Stomach smooth muscle (tissue), 2 donors: Measurements from ENCODE around the gene LSM7.

Experiments used
- H3K27ac ChIP-seq: one replicate; pipeline ENCODE4 v1.7.0; 2013; ENCODE audit warnings: mild to moderate bottlenecking, low read length, inconsistent platforms
- H3K27me3 ChIP-seq, 2 donors: one replicate each; pipeline ENCODE4 v1.7.0; 2013; ENCODE audit warnings: low read length in 2 of 2; ENCODE audit not compliant: insufficient read depth in 2 of 2, control insufficient read depth in 1 of 2
- H3K36me3 ChIP-seq, 2 donors: one replicate each; pipeline ENCODE4 v1.7.0; 2013; ENCODE audit warnings: low read length in 2 of 2; ENCODE audit not compliant: control insufficient read depth in 2 of 2, insufficient read depth in 2 of 2
- H3K4me1 ChIP-seq: one replicate; pipeline ENCODE4 v1.7.0; 2013; ENCODE audit warnings: low read length; ENCODE audit not compliant: control insufficient read depth, insufficient read depth
- H3K4me3 ChIP-seq, 2 donors: one replicate each; pipeline ENCODE4 v1.7.0; 2013; ENCODE audit warnings: low read length in 2 of 2
- H3K9ac ChIP-seq, 2 donors: one replicate each; pipeline ENCODE4 v1.7.0; 2013; ENCODE audit warnings: low read length in 2 of 2, mild to moderate bottlenecking in 1 of 2
- H3K9me3 ChIP-seq, 2 donors: one replicate each; pipeline ENCODE4 v1.7.0; 2013; ENCODE audit warnings: low read length in 2 of 2; ENCODE audit not compliant: control insufficient read depth in 2 of 2
- donor health status: healthy.
- donor health status: Pancreatic carcinoma.

LSM7 gene

GRCh38 chr19:2330255-2330631, 1.9 kb upstream of the LSM7 start:
- Histone ChIP-seq H3K4me3 (no peak overlapping the region), H3K36me3 (peaks cover 0 to 6% of the 10 kb centered on the region in 2 donors), H3K9ac (no peak overlapping the region), H3K4me1 (peaks cover 48% of the 10 kb centered on the region), H3K27ac (no peak overlapping the region), H3K9me3 (no peaks in the 10 kb centered on the region), H3K27me3 (no peaks in the 10 kb centered on the region)

GRCh38 chr19:2329501-2329916, 1.1 kb upstream of the LSM7 start:
- Histone ChIP-seq H3K9me3 (no peaks in the 10 kb centered on the region), H3K4me3 (peak overlapping the region; percentile 81 to 92), H3K27ac (no peak overlapping the region), H3K9ac (peak overlapping the region; percentile 81 to 87), H3K4me1 (peaks cover 48% of the 10 kb centered on the region), H3K27me3 (no peaks in the 10 kb centered on the region), H3K36me3 (peaks cover 4 to 7% of the 10 kb centered on the region in 2 donors)

DNA sequence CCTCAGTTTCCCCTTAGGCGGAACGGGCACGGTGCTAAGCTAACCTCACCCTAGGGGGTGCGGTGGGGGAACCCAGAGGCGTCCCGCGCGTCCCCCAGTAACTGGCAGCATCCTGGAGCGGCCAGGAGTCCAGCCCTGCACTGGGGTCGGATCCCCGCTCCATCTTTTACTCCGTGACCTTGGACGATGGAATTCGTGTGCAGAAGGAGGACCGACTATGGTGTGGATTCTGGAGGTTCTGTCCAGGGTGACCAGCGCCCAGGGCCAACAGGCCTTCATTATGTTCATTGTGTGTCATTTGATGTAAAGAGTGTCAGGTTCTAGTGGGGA, 728 bp upstream of the LSM7 start:
- no peaks in the 10 kb centered on the region for H3K9me3 ChIP-seq
- peaks cover 4 to 10% of the 10 kb centered on the region in 2 donors for H3K36me3 ChIP-seq
- H3K27ac ChIP-seq, result peak overlapping the region; percentile 62
- H3K4me3 ChIP-seq, result peak overlapping the region; percentile 81 to 92
- peak overlapping the region; percentile 81 to 87 for H3K9ac ChIP-seq
- H3K27me3 ChIP-seq, result no peaks in the 10 kb centered on the region
- H3K4me1 ChIP-seq, result peaks cover 48% of the 10 kb centered on the region

- Histone ChIP-seq H3K9me3 (no peaks in the 10 kb centered on the region), H3K27me3 (no peaks in the 10 kb centered on the region), H3K4me1 (peaks cover 48% of the 10 kb centered on the region), H3K27ac (peak overlapping the region; percentile 62), H3K9ac (peak overlapping the region; percentile 68 to 87), H3K36me3 (peaks cover 4 to 13% of the 10 kb centered on the region in 2 donors), H3K4me3 (peak overlapping the region; percentile 81 to 92)
Measured at GRCh38 chr19:2327773-2328400, 499 bp downstream of the LSM7 start.

GRCh38 chr19:2326699-2327360, 1.6 kb downstream of the LSM7 start:
- Histone ChIP-seq H3K27me3 (no peaks in the 10 kb centered on the region), H3K9me3 (no peaks in the 10 kb centered on the region), H3K4me3 (no peak overlapping the region), H3K36me3 (peaks cover 4 to 13% of the 10 kb centered on the region in 2 donors), H3K9ac (no peak overlapping the region), H3K27ac (no peak overlapping the region), H3K4me1 (peaks cover 38% of the 10 kb centered on the region)

- no peaks in the 10 kb centered on the region for H3K9me3 ChIP-seq
- no peak overlapping the region for H3K4me3 ChIP-seq
- no peak overlapping the region for H3K27ac ChIP-seq
- H3K4me1 ChIP-seq, result peaks cover 25% of the 10 kb centered on the region
- H3K36me3 ChIP-seq, result peaks cover 4 to 13% of the 10 kb centered on the region in 2 donors
- H3K9ac ChIP-seq, result no peak overlapping the region
- H3K27me3 ChIP-seq, result no peaks in the 10 kb centered on the region
Measured at GRCh38 chr19:2325281-2326046, 2.9 kb downstream of the LSM7 start.

DNA sequence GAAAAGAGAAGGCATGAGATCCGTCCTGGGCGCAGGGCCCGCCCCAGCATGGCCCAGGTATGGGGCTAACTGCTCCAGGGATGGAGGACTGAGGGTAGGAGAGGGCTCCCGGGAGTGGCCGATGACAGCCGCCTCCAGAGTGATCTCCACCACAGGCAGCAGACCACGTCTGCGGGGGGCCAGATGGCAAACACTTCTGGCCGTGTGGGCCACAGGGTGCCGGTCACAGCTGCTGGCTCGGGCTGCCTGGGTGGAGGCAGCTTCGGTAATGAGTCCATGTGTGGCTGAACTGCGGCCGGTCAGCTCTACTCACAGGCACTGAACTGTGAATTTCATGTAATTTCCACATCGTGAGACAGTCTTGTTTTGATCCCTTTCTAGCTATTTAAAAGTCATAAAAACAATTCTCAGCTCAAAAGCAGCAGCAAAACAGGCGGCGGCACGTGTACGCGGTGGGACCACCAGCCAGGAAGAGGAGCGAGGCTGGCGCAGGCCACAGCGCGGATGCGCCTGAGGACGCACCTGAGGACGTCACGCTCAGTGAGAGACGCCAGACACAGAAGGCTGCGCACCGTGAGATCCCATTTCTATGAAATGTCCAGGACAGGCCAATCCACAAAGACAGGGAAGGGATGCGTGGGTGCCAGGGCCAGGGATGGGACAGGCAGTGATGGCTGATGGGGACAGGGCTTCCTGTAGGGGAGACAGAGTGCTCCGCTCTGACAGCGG, 4.0 kb downstream of the LSM7 start:
- no peaks in the 10 kb centered on the region for H3K27me3 ChIP-seq
- no peak overlapping the region for H3K4me3 ChIP-seq
- no peak overlapping the region for H3K27ac ChIP-seq
- no peaks in the 10 kb centered on the region for H3K9me3 ChIP-seq
- H3K9ac ChIP-seq, result no peak overlapping the region
- peaks cover 4 to 13% of the 10 kb centered on the region in 2 donors for H3K36me3 ChIP-seq
- H3K4me1 ChIP-seq, result peaks cover 18% of the 10 kb centered on the region

DNA sequence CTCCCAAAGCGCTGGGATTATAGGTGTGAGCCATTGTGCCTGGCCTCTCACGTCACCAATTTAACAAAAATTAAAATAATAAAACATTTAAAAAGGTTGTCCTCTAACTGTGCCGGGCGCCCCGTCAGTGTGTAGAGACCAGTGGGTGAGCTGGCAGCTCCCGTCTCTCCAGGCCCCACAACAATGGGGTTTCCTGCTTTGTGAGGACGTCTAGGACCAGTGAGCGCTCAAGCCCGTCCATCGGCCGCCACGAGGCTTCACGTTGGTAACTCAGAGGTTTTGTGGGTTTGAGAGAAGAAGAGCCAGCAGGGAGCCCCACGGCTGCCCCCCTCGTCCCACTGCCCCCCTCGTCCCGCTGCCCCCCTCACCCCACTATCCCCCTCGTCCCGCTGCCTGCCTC, 4.7 kb downstream of the LSM7 start:
- H3K4me3 ChIP-seq, result no peak overlapping the region
- no peak overlapping the region for H3K9ac ChIP-seq
- no peaks in the 10 kb centered on the region for H3K9me3 ChIP-seq
- peaks cover 12% of the 10 kb centered on the region for H3K4me1 ChIP-seq
- no peaks in the 10 kb centered on the region for H3K27me3 ChIP-seq
- H3K27ac ChIP-seq, result no peak overlapping the region
- H3K36me3 ChIP-seq, result peaks cover 4 to 13% of the 10 kb centered on the region in 2 donors

- peaks cover 4 to 12% of the 10 kb centered on the region in 2 donors for H3K36me3 ChIP-seq
- no peak overlapping the region for H3K27ac ChIP-seq
- H3K4me1 ChIP-seq, result peaks cover under 1% of the 10 kb centered on the region
- no peak overlapping the region for H3K9ac ChIP-seq
- H3K27me3 ChIP-seq, result no peaks in the 10 kb centered on the region
- no peak overlapping the region for H3K4me3 ChIP-seq
- no peaks in the 10 kb centered on the region for H3K9me3 ChIP-seq
Measured at GRCh38 chr19:2321565-2322283, 6.7 kb downstream of the LSM7 start.

DNA sequence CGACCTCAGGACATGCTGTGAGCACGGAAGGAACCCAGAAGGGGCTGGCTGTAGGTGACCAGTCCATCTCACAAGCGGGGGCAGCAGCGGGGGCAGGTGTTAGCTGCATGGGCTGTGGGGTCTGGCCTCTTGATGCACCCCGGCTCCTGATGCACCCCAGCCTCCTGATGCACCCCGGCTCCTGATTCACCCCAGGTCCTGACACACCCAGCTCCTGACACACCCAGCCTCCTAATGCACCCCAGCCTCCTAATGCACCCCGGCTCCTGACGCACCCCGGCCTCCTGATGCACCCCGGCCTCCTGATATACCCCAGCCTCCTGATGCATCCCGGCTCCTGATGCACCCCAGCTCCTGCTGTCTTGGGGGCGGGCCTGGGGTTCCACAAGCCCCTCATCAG, 7.4 kb downstream of the LSM7 start:
- H3K36me3 ChIP-seq, result peaks cover 4 to 10% of the 10 kb centered on the region in 2 donors
- H3K4me1 ChIP-seq, result no peaks in the 10 kb centered on the region
- H3K4me3 ChIP-seq, result no peak overlapping the region
- no peak overlapping the region for H3K9ac ChIP-seq
- no peak overlapping the region for H3K27ac ChIP-seq
- H3K9me3 ChIP-seq, result no peaks in the 10 kb centered on the region
- H3K27me3 ChIP-seq, result no peaks in the 10 kb centered on the region
